Hepatocyte (in vitro differentiated cells): ENCODE data around the gene RAB40A.

Experiments used
- CTCF ChIP-seq: fragments of 200-600 bp; sonication (generic); IDR thresholded peaks from 2 replicates; pipeline ENCODE4 v1.5.1; 2016; ENCODE audit warnings: antibody characterized with exemption, mild to moderate bottlenecking; ENCODE audit not compliant: poor library complexity
- EZH2 ChIP-seq: fragments of 200-600 bp; sonication (generic); IDR thresholded peaks from 2 replicates; pipeline ENCODE4 v1.6.1; 2016; ENCODE audit warnings: antibody characterized with exemption, mild to moderate bottlenecking, borderline replicate concordance
- EZH2phosphoT487 ChIP-seq: fragments of 200-600 bp; sonication (generic); IDR thresholded peaks from one replicate; pipeline ENCODE4 v1.6.1; 2018; ENCODE audit warnings: antibody characterized with exemption, mild to moderate bottlenecking, low read depth, moderate library complexity; ENCODE audit not compliant: unreplicated experiment, severe bottlenecking

- no peak for TF ChIP-seq CTCF
- TF ChIP-seq EZH2phosphoT487 = no peak
- TF ChIP-seq EZH2 = no peak
These were observed 30.5 kb downstream of the RAB40A start for GRCh38 chrX:103488794-103489193.
